BE2C (cell line): Measurements from ENCODE around the gene AKAP13.

Experiments
- DNase-seq: peaks from one replicate; pipeline ENCODE4 v3.0.0-alpha.2; 2020
- H3K27me3 ChIP-seq: fragments of 250-450 bp; sonication (Bioruptor Pico); 2 replicates; pipeline ENCODE4 v1.5.1; 2020; ENCODE audit warnings: mild to moderate bottlenecking
- H3K36me3 ChIP-seq: fragments of 250-450 bp; sonication (Bioruptor Pico); 2 replicates; pipeline ENCODE4 v1.5.1; 2020; ENCODE audit warnings: mild to moderate bottlenecking
- H3K4me1 ChIP-seq: fragments of 250-450 bp; sonication (Bioruptor Pico); 2 replicates; pipeline ENCODE4 v1.5.1; 2020
- H3K4me3 ChIP-seq: 2 replicates; pipeline ENCODE4 v1.5.1; 2011; ENCODE audit warnings: low read depth, low read length
- H3K9me3 ChIP-seq: fragments of 250-450 bp; sonication (Bioruptor Pico); 2 replicates; pipeline ENCODE4 v1.5.1; 2020
- CTCF ChIP-seq: IDR thresholded peaks from 2 replicates; pipeline ENCODE4 v1.5.1; 2012; ENCODE audit warnings: mild to moderate bottlenecking, low read depth, low read length

AKAP13 gene

GRCh38 chr15:85407421-85408269, 27.2 kb downstream of the AKAP13 start:
- H3K36me3 ChIP-seq = no peaks in the 10 kb centered on the region
- no peaks in the 10 kb centered on the region for H3K27me3 ChIP-seq
- no peak overlapping the region for H3K4me3 ChIP-seq
- TF ChIP-seq CTCF = no peak
- H3K9me3 ChIP-seq = no peaks in the 10 kb centered on the region
- DNase-seq = no peak
- H3K4me1 ChIP-seq = peaks cover 7% of the 10 kb centered on the region

GRCh38 chr15:85408270-85408746, 27.9 kb downstream of the AKAP13 start:
- peaks cover 5% of the 10 kb centered on the region for H3K4me1 ChIP-seq
- no peak for DNase-seq
- H3K36me3 ChIP-seq = no peaks in the 10 kb centered on the region
- H3K4me3 ChIP-seq = no peak overlapping the region
- H3K27me3 ChIP-seq = no peaks in the 10 kb centered on the region
- no peaks in the 10 kb centered on the region for H3K9me3 ChIP-seq
- no peak for TF ChIP-seq CTCF

- H3K9me3 ChIP-seq = no peaks in the 10 kb centered on the region
- no peaks in the 10 kb centered on the region for H3K27me3 ChIP-seq
- no peaks in the 10 kb centered on the region for H3K36me3 ChIP-seq
- TF ChIP-seq CTCF = no peak
- H3K4me3 ChIP-seq = no peak overlapping the region
- no peaks in the 10 kb centered on the region for H3K4me1 ChIP-seq
- DNase-seq = no peak
Measured at GRCh38 chr15:85412066-85412465, 31.7 kb downstream of the AKAP13 start.

GRCh38 chr15:85412956-85413854, 32.8 kb downstream of the AKAP13 start:
- Histone ChIP-seq H3K9me3 (no peaks in the 10 kb centered on the region), H3K4me1 (peaks cover 1% of the 10 kb centered on the region; the same call in 1 of the 2 replicates), H3K36me3 (no peaks in the 10 kb centered on the region), H3K27me3 (no peaks in the 10 kb centered on the region), H3K4me3 (no peak overlapping the region)
- TF ChIP-seq CTCF = no peak
- DNase-seq = no peak

- no peak overlapping the region for H3K4me3 ChIP-seq
- DNase-seq = no peak
- no peak for TF ChIP-seq CTCF
- no peaks in the 10 kb centered on the region for H3K36me3 ChIP-seq
- H3K4me1 ChIP-seq = peaks cover 4% of the 10 kb centered on the region
- no peaks in the 10 kb centered on the region for H3K27me3 ChIP-seq
- no peaks in the 10 kb centered on the region for H3K9me3 ChIP-seq
Measured at GRCh38 chr15:85414037-85414436, 33.6 kb downstream of the AKAP13 start.

GRCh38 chr15:85414495-85414894, 34.1 kb downstream of the AKAP13 start:
- no peaks in the 10 kb centered on the region for H3K27me3 ChIP-seq

More at GRCh38 chr15:85414495-85414894, 34.1 kb downstream of the AKAP13 start:
- Histone ChIP-seq H3K9me3 (no peaks in the 10 kb centered on the region), H3K4me1 (peaks cover 4% of the 10 kb centered on the region), H3K4me3 (no peak overlapping the region), H3K36me3 (no peaks in the 10 kb centered on the region)
- DNase-seq = no peak
- no peak for TF ChIP-seq CTCF
